Nephron progenitor cell (in vitro differentiated cells): ENCODE results near the gene ATN1.

Source experiments
- DNase-seq: peaks from one replicate; pipeline ENCODE4 v3.0.0; 2021
- H3K27ac Mint-ChIP-seq: 2 replicates; pipeline ENCODE4 v1.8.0; 2021; ENCODE audit warnings: mild to moderate bottlenecking, moderate library complexity, mixed read lengths
- H3K27me3 Mint-ChIP-seq: 2 replicates; pipeline ENCODE4 v1.8.0; 2021; ENCODE audit warnings: mild to moderate bottlenecking, low read depth, mixed read lengths; ENCODE audit not compliant: poor library complexity
- H3K36me3 Mint-ChIP-seq: 2 replicates; pipeline ENCODE4 v1.8.0; 2021; ENCODE audit warnings: low read depth, mixed read lengths
- H3K4me1 Mint-ChIP-seq: 2 replicates; pipeline ENCODE4 v1.8.0; 2021; ENCODE audit warnings: mixed read lengths
- H3K4me3 Mint-ChIP-seq: 2 replicates; pipeline ENCODE4 v1.8.0; 2021; ENCODE audit warnings: mild to moderate bottlenecking, moderate library complexity, mixed read lengths
- H3K9me3 Mint-ChIP-seq: 2 replicates; pipeline ENCODE4 v1.8.0; 2021; ENCODE audit warnings: mild to moderate bottlenecking, moderate library complexity, mixed read lengths
- TF ChIP-seq, protein P1 (sequence below): fragments of 200-600 bp; sonication (generic); IDR thresholded peaks from 2 replicates; pipeline ENCODE4 v1.5.0; 2021; ENCODE audit warnings: antibody characterized with exemption

The ATN1 gene

GRCh38 chr12:6925239-6925539 lies 2.6 kb upstream of the ATN1 start:
- TF ChIP-seq, protein P1, sequence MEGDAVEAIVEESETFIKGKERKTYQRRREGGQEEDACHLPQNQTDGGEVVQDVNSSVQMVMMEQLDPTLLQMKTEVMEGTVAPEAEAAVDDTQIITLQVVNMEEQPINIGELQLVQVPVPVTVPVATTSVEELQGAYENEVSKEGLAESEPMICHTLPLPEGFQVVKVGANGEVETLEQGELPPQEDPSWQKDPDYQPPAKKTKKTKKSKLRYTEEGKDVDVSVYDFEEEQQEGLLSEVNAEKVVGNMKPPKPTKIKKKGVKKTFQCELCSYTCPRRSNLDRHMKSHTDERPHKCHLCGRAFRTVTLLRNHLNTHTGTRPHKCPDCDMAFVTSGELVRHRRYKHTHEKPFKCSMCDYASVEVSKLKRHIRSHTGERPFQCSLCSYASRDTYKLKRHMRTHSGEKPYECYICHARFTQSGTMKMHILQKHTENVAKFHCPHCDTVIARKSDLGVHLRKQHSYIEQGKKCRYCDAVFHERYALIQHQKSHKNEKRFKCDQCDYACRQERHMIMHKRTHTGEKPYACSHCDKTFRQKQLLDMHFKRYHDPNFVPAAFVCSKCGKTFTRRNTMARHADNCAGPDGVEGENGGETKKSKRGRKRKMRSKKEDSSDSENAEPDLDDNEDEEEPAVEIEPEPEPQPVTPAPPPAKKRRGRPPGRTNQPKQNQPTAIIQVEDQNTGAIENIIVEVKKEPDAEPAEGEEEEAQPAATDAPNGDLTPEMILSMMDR: no peak
- peak overlapping the region; percentile 89 for H3K4me3 Mint-ChIP-seq
- no peaks in the 10 kb centered on the region for H3K27me3 Mint-ChIP-seq
- peak overlapping the region; percentile 99 for H3K27ac Mint-ChIP-seq
- DNase-seq: no peak
- peaks cover 78% of the 10 kb centered on the region for H3K4me1 Mint-ChIP-seq
- H3K9me3 Mint-ChIP-seq: no peaks in the 10 kb centered on the region
- H3K36me3 Mint-ChIP-seq: peaks cover 9% of the 10 kb centered on the region

- peak overlapping the region; percentile 99 for H3K27ac Mint-ChIP-seq
- H3K4me3 Mint-ChIP-seq: peak overlapping the region; percentile 89
- peaks cover 83% of the 10 kb centered on the region for H3K4me1 Mint-ChIP-seq
- no peaks in the 10 kb centered on the region for H3K9me3 Mint-ChIP-seq
- TF ChIP-seq, protein P1: no peak
- no peaks in the 10 kb centered on the region for H3K27me3 Mint-ChIP-seq
- peak; percentile 47 for DNase-seq
- H3K36me3 Mint-ChIP-seq: peaks cover 10% of the 10 kb centered on the region
Measured at GRCh38 chr12:6925540-6926279, 2.0 kb upstream of the ATN1 start.

GRCh38 chr12:6928022-6928702 lies 403 bp downstream of the ATN1 start:
- H3K27ac Mint-ChIP-seq: peak overlapping the region; percentile 99
- no peak for DNase-seq
- H3K4me3 Mint-ChIP-seq: peak overlapping the region; percentile 100
- H3K36me3 Mint-ChIP-seq: peaks cover 20% of the 10 kb centered on the region
- peaks cover 84% of the 10 kb centered on the region for H3K4me1 Mint-ChIP-seq
- H3K27me3 Mint-ChIP-seq: no peaks in the 10 kb centered on the region
- TF ChIP-seq, protein P1: no peak
- H3K9me3 Mint-ChIP-seq: no peaks in the 10 kb centered on the region

GRCh38 chr12:6928703-6929407 lies 1.1 kb downstream of the ATN1 start:
- Mint-ChIP-seq H3K9me3 (no peaks in the 10 kb centered on the region), H3K27me3 (no peaks in the 10 kb centered on the region), H3K36me3 (peaks cover 23% of the 10 kb centered on the region), H3K4me1 (peaks cover 80% of the 10 kb centered on the region), H3K4me3 (peak overlapping the region; percentile 100), H3K27ac (peak overlapping the region; percentile 99)
- TF ChIP-seq, protein P1: no peak
- DNase-seq: no peak

- Mint-ChIP-seq H3K27me3 (no peaks in the 10 kb centered on the region), H3K4me3 (peak overlapping the region; percentile 100), H3K4me1 (peaks cover 73% of the 10 kb centered on the region), H3K36me3 (peaks cover 32% of the 10 kb centered on the region), H3K27ac (peak overlapping the region; percentile 69), H3K9me3 (no peaks in the 10 kb centered on the region)
- TF ChIP-seq, protein P1: no peak
- no peak for DNase-seq
Measured at GRCh38 chr12:6929466-6930452, 2.0 kb downstream of the ATN1 start.
